ENCODE measurements around the gene PAPSS1.
A peak's percentile ranks its signal among the peaks of the same experiment; 100 is the strongest.
"Not testable (repeated sequence)": the region's sequence is repeated elsewhere in the genome, so short reads cannot be mapped to it uniquely, and the experiment has no call there.

PAPSS1 gene

GRCh38 chr4:107725281-107725859 lies 5.3 kb upstream of the PAPSS1 start:
- DNase-seq, result no peak

- not testable (repeated sequence) for DNase-seq
Observed at GRCh38 chr4:107723331-107723730, 3.3 kb upstream of the PAPSS1 start.

GRCh38 chr4:107721436-107722100 lies 1.5 kb upstream of the PAPSS1 start:
- DNase-seq, result no peak

GRCh38 chr4:107719207-107719921 lies 670 bp downstream of the PAPSS1 start:
- peak; percentile 39 for DNase-seq

- peak; percentile 2 for DNase-seq
Observed at GRCh38 chr4:107718351-107718965, 1.6 kb downstream of the PAPSS1 start.

GRCh38 chr4:107714256-107714655 lies 5.8 kb downstream of the PAPSS1 start:
- no peak for DNase-seq

GRCh38 chr4:107712236-107712635 lies 7.8 kb downstream of the PAPSS1 start:
- no peak for DNase-seq

- no peak for DNase-seq
Observed at GRCh38 chr4:107711831-107712230, 8.2 kb downstream of the PAPSS1 start.

GRCh38 chr4:107710493-107711459 lies 9.3 kb downstream of the PAPSS1 start:
- no peak for DNase-seq

- no peak for DNase-seq
Observed at GRCh38 chr4:107709916-107710315, 10.1 kb downstream of the PAPSS1 start.

- no peak for DNase-seq
Observed at GRCh38 chr4:107708225-107708624, 11.8 kb downstream of the PAPSS1 start.

GRCh38 chr4:107705742-107706556 lies 14.1 kb downstream of the PAPSS1 start:
- no peak for DNase-seq

- no peak for DNase-seq
Observed at GRCh38 chr4:107701565-107701964, 18.5 kb downstream of the PAPSS1 start.

GRCh38 chr4:107699466-107700206 lies 20.4 kb downstream of the PAPSS1 start:
- no peak for DNase-seq

- not testable (repeated sequence) for DNase-seq
Observed at GRCh38 chr4:107696187-107696586, 23.8 kb downstream of the PAPSS1 start.

GRCh38 chr4:107693132-107693531 lies 26.9 kb downstream of the PAPSS1 start:
- no peak for DNase-seq

- no peak for DNase-seq
Observed at GRCh38 chr4:107692202-107692601, 27.8 kb downstream of the PAPSS1 start.

- no peak for DNase-seq
Observed at GRCh38 chr4:107691378-107691777, 28.7 kb downstream of the PAPSS1 start.

- no peak for DNase-seq
Observed at GRCh38 chr4:107689912-107690587, 30.0 kb downstream of the PAPSS1 start.

GRCh38 chr4:107688421-107688820 lies 31.6 kb downstream of the PAPSS1 start:
- no peak for DNase-seq

Data from RPMI8226 (cell line).